Calu3 (cell line): ENCODE measurements around the gene HECTD1. TPM values are rescaled to one million over a fixed set of nuclear protein-coding genes. Genes with fewer than 3 reads are reported as not detected.

Experiments used
- BruUV-seq: library from RNA; stranded (reverse); fragments of 400-500 nt; replicated peaks from 2 replicates; lab custom pipeline; 2021; lab: Mats Ljungman, UMichigan
- CTCF ChIA-PET: fragments of 300-600 bp; sonication (Branson Sonifier 250); formaldehyde crosslinking; loops from one replicate; lab custom pipeline; 2022; ENCODE audit warnings: antibody characterized with exemption; lab: Charles Lee
- DNase-seq: peaks from one replicate; pipeline ENCODE4 v3.0.0; 2022
- H3K27ac Mint-ChIP-seq: one replicate; pipeline ENCODE4 v1.8.0; 2022; ENCODE audit warnings: mixed read lengths; ENCODE audit not compliant: unreplicated experiment
- H3K27me3 Mint-ChIP-seq: one replicate; pipeline ENCODE4 v1.8.0; 2022; ENCODE audit warnings: mixed read lengths; ENCODE audit not compliant: unreplicated experiment
- H3K36me3 Mint-ChIP-seq: one replicate; pipeline ENCODE4 v1.8.0; 2022; ENCODE audit warnings: mild to moderate bottlenecking, moderate library complexity, mixed read lengths; ENCODE audit not compliant: insufficient read depth, unreplicated experiment
- H3K4me1 Mint-ChIP-seq: one replicate; pipeline ENCODE4 v1.8.0; 2022; ENCODE audit warnings: mild to moderate bottlenecking, low read depth, mixed read lengths; ENCODE audit not compliant: unreplicated experiment
- H3K4me3 Mint-ChIP-seq: one replicate; pipeline ENCODE4 v1.8.0; 2022; ENCODE audit warnings: mild to moderate bottlenecking, low read depth, moderate library complexity, mixed read lengths; ENCODE audit not compliant: unreplicated experiment
- H3K9me3 Mint-ChIP-seq: one replicate; pipeline ENCODE4 v1.8.0; 2022; ENCODE audit warnings: low read depth, mixed read lengths; ENCODE audit not compliant: unreplicated experiment
- CTCF ChIP-seq: fragments of 200-600 bp; IDR thresholded peaks from one replicate; pipeline ENCODE4 v1.8.0; 2022; ENCODE audit warnings: antibody characterized with exemption; ENCODE audit not compliant: unreplicated experiment
- intact Hi-C: fragments of 100-400 bp; cut with micrococcal nuclease; formaldehyde crosslinking; loops from one replicate; pipeline ENCODE4 v1.10.0; 2022; ENCODE audit not compliant: unreplicated experiment
- total RNA-seq: library from RNA; stranded (reverse); gene quantifications from 2 replicates; pipeline ENCODE4 v1.2.3, GENCODE V29; 2022

The HECTD1 gene
- total RNA-seq, 1 experiment from 2014 or later, result 98.6 TPM

GRCh38 chr14:31164115-31164514 lies 43.5 kb downstream of the HECTD1 start:
- TF ChIP-seq CTCF, result no peak
- no TSS peak for BruUV-seq
- intact Hi-C loops, result no loop called here
- CTCF ChIA-PET, result no interaction called here
- H3K36me3 Mint-ChIP-seq, result peaks cover 51% of the 10 kb centered on the region
- H3K27me3 Mint-ChIP-seq, result no peaks in the 10 kb centered on the region
- no peak overlapping the region for H3K4me3 Mint-ChIP-seq
- peaks cover 18% of the 10 kb centered on the region for H3K4me1 Mint-ChIP-seq
- no peaks in the 10 kb centered on the region for H3K9me3 Mint-ChIP-seq
- H3K27ac Mint-ChIP-seq, result no peak overlapping the region
- DNase-seq, result no peak

GRCh38 chr14:31162910-31163649 lies 44.5 kb downstream of the HECTD1 start:
- H3K36me3 Mint-ChIP-seq, result peaks cover 56% of the 10 kb centered on the region
- no peak for TF ChIP-seq CTCF
- H3K4me1 Mint-ChIP-seq, result peaks cover 18% of the 10 kb centered on the region
- no peaks in the 10 kb centered on the region for H3K9me3 Mint-ChIP-seq
- DNase-seq, result no peak
- no TSS peak for BruUV-seq
- H3K4me3 Mint-ChIP-seq, result no peak overlapping the region
- intact Hi-C loops, result no loop called here
- no peaks in the 10 kb centered on the region for H3K27me3 Mint-ChIP-seq
- CTCF ChIA-PET, result interaction anchor here (0.6 kb wide), 1 partner anchor 21 kb away, joined by 6 read pairs; no protein-coding TSS in a partner anchor
- no peak overlapping the region for H3K27ac Mint-ChIP-seq

DNA sequence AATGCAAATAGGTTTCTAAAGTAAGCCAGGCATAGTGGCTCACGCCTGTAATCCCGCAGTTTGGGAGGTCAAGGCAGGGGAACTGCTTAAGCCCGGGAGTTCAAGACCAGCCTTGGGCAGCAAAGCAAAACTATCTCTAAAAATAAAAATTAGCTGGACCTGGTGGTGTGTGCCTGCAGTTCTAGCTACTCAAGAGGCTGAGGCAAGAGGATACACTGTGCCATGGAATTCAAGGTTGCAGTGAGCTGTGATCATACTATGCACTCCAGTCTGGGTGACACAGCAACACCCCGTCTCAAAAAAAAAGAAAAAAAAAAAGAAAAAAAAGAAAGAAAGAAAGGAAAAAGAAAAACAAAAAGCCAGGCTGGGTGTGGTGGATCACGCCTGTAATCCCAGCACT lies 46.3 kb downstream of the HECTD1 start:
- no peaks in the 10 kb centered on the region for H3K9me3 Mint-ChIP-seq
- CTCF ChIA-PET, result no interaction called here
- no peak for TF ChIP-seq CTCF
- H3K4me3 Mint-ChIP-seq, result no peak overlapping the region
- H3K4me1 Mint-ChIP-seq, result peaks cover 16% of the 10 kb centered on the region
- H3K27ac Mint-ChIP-seq, result no peak overlapping the region
- H3K27me3 Mint-ChIP-seq, result no peaks in the 10 kb centered on the region
- no peak for DNase-seq
- no TSS peak for BruUV-seq
- intact Hi-C loops, result no loop called here
- H3K36me3 Mint-ChIP-seq, result peaks cover 56% of the 10 kb centered on the region

GRCh38 chr14:31159682-31160296 lies 47.8 kb downstream of the HECTD1 start:
- no peak for DNase-seq
- H3K4me3 Mint-ChIP-seq, result no peak overlapping the region
- intact Hi-C loops, result no loop called here
- H3K4me1 Mint-ChIP-seq, result peaks cover 8% of the 10 kb centered on the region
- CTCF ChIA-PET, result no interaction called here
- H3K36me3 Mint-ChIP-seq, result peaks cover 53% of the 10 kb centered on the region
- no peak overlapping the region for H3K27ac Mint-ChIP-seq
- no peaks in the 10 kb centered on the region for H3K27me3 Mint-ChIP-seq
- H3K9me3 Mint-ChIP-seq, result no peaks in the 10 kb centered on the region
- TF ChIP-seq CTCF, result no peak
- BruUV-seq, result no TSS peak
